ENCODE measurements around the gene RASL10B. TPM values are rescaled to one million over a fixed set of nuclear protein-coding genes. Genes with fewer than 3 reads are reported as not detected.

The RASL10B gene
- total and polyA plus RNA-seq, 10 donors = 0.09 to 0.74 (median 0.29) TPM; not detected in 1

DNA sequence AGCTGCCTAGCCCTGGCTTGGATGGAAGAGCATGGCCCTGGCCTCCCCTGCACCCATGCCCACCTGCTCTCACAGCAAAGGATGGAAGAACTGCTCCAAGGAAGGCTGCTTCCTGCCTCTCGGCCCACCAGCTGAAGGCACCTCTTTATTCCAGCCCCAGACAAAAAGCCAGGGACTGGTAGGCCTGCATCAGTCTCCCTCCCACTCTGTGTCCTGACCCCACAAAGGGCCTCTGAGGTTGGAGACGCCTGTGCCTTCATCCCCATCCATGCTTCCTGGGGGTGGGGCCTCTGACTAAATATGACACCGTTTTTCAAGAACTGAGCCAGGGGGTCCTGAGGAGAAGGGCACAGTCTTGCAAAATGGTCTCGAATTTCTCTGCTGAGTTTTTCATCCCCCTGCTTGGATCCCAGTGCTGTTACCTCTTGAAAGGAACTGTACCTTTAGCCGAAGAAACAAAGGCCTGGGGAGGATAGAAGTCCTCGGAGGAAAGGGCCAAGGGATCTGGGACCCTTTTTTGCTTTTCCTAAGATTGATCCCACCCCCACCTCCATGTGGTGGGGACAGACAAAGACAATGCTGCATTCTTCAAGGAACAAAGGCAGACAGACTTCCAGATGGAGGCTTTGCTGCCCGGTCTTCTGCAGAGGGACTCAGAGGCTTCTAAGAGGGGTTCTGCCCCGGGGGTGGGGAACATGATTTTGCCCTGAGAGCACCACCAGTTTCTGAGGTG lies 34.5 kb downstream of the RASL10B start:
- Histone ChIP-seq H3K36me3 (no peaks in the 10 kb centered on the region), H3K27ac (no peak overlapping the region), H3K4me3 (no peak overlapping the region), H3K27me3 (replicated peaks in 1 of 7) (peaks cover 0 to 4% (median 0%) of the 10 kb centered on the region in 7 donors), H3K4me1 (peaks cover 6 to 22% (median 15%) of the 10 kb centered on the region in 6 donors), H3K9me3 (no peaks in the 10 kb centered on the region)
- TF ChIP-seq POLR2AphosphoS5 (IDR thresholded peaks at IDR 0.05) (no peak), POLR2A (IDR thresholded peaks at IDR 0.05) (no peak)
- TF ChIP-seq, protein P1, sequence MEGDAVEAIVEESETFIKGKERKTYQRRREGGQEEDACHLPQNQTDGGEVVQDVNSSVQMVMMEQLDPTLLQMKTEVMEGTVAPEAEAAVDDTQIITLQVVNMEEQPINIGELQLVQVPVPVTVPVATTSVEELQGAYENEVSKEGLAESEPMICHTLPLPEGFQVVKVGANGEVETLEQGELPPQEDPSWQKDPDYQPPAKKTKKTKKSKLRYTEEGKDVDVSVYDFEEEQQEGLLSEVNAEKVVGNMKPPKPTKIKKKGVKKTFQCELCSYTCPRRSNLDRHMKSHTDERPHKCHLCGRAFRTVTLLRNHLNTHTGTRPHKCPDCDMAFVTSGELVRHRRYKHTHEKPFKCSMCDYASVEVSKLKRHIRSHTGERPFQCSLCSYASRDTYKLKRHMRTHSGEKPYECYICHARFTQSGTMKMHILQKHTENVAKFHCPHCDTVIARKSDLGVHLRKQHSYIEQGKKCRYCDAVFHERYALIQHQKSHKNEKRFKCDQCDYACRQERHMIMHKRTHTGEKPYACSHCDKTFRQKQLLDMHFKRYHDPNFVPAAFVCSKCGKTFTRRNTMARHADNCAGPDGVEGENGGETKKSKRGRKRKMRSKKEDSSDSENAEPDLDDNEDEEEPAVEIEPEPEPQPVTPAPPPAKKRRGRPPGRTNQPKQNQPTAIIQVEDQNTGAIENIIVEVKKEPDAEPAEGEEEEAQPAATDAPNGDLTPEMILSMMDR (IDR thresholded peaks at IDR 0.05 in 8 of 11, conservative IDR thresholded peaks at IDR 0.05 in 3 of 11) = no peak
- 77 to 84% (median 80%) methylated on average over 8 of the region's 8 CpGs for WGBS, 5 donors
- DNase-seq = no peak
- intact Hi-C loops (cut with DNase I; ENCODE audit: low total_unique reads) = loop anchor here (5.0 kb wide), 1 partner anchor 41 kb away; the partner anchor contains the start of gene TAF15

DNA sequence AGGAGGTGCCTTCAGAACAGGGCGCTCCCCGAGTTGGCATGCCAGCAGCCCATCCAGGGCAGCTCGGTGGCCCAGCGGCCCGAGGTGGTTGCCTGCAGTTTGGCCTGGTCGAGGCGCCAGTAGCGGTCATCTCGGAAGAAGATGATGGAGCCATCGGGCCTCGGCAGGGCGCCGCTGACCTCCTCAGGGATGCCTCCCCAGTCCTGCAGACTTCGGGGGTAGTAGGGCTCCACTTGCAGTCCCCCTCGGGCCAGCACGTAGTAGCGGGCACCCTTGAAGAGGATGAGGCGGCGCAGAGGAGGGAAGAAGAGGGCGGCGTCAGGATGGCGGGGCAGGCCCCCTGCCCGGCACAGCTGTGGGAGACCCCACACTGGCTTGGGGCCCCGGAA lies 35.0 kb downstream of the RASL10B start:
- 92 to 96% (median 93%) methylated on average over 19 to 24 of the region's 24 CpGs for WGBS, 5 donors
- intact Hi-C loops (cut with DNase I; ENCODE audit: low total_unique reads) = loop anchor here (5.0 kb wide), 1 partner anchor 41 kb away; the partner anchor contains the start of gene TAF15

DNA sequence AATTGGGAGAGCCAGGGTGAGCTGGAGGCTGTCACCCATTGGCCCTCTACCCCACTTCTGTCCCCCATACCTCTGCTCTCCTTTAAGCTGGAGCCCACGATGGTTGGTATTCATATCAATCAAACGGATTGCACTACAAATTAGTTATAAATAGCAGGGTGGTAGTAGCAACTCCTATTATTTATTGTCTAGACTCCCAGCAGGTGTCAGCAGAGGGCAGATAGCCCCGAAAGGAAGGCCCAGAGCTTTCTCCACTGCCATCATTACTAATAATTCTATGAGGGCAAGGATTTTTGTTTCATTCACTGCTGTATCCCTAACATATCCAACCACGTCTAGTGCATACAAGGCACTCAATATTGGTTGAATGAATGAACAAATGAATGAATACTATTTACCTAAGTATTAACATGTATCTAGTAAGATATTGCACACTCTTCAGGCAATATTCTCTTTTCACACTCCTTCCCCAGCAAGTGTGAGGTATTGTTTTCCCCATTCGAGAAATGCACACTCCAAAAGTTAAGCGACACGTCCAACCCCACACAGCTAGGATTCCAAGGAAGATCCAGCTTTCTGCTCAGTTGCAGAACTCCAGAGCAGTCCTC lies 35.6 kb downstream of the RASL10B start:
- H3K36me3 ChIP-seq = no peaks in the 10 kb centered on the region
- no peaks in the 10 kb centered on the region for H3K9me3 ChIP-seq
- DNase-seq = no peak
- H3K27ac ChIP-seq = no peak overlapping the region
- intact Hi-C loops (cut with DNase I; ENCODE audit: low total_unique reads) = loop anchor here (5.0 kb wide), 1 partner anchor 40 kb away; the partner anchor contains the start of gene TAF15
- WGBS, 5 donors = 41 to 52% (median 44%) methylated on average over 7 of the region's 7 CpGs
- H3K4me1 ChIP-seq = peaks cover 6 to 22% (median 15%) of the 10 kb centered on the region in 6 donors
- H3K27me3 ChIP-seq (replicated peaks in 1 of 7) = peaks cover 0 to 4% (median 0%) of the 10 kb centered on the region in 7 donors
- no peak overlapping the region for H3K4me3 ChIP-seq
- no peak for TF ChIP-seq POLR2A (IDR thresholded peaks at IDR 0.05)
- TF ChIP-seq, protein P1 (IDR thresholded peaks at IDR 0.05 in 8 of 11, conservative IDR thresholded peaks at IDR 0.05 in 3 of 11) = peak in 9 of 11 experiments; percentile 16 to 57 (median 41)

More for the DNA sequence above, 35.0 kb downstream of the RASL10B start:
- Histone ChIP-seq H3K27me3 (replicated peaks in 1 of 7) (peaks cover 0 to 4% (median 0%) of the 10 kb centered on the region in 7 donors), H3K4me3 (no peak overlapping the region), H3K36me3 (no peaks in the 10 kb centered on the region), H3K27ac (no peak overlapping the region), H3K9me3 (no peaks in the 10 kb centered on the region), H3K4me1 (peaks cover 6 to 22% (median 15%) of the 10 kb centered on the region in 6 donors)
- TF ChIP-seq POLR2AphosphoS5 (IDR thresholded peaks at IDR 0.05) = no peak
- TF ChIP-seq POLR2A (IDR thresholded peaks at IDR 0.05) = no peak
- TF ChIP-seq, protein P1 (IDR thresholded peaks at IDR 0.05 in 8 of 11, conservative IDR thresholded peaks at IDR 0.05 in 3 of 11) = no peak
- DNase-seq = no peak

DNA sequence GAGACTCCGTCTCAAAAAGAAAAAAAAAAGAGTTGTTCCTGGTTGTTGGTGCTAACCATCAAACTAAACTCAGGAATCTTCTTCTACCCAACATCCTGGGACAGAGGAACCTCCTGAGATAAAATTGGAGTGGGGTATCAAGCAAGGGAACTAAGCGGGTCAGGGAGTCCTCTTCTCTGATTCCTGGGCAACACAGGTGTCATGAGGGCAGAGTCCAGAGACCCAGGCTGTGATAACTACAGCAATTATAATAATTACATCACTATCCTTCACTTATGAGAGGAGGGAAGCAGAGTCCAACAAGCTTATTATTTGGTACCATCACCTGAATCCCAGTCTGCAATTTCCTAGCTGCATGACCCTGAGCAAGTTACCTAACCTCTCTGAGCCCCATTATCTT lies 37.4 kb downstream of the RASL10B start:
- H3K4me1 ChIP-seq = peaks cover 5 to 18% (median 12%) of the 10 kb centered on the region in 6 donors
- H3K36me3 ChIP-seq = no peaks in the 10 kb centered on the region
- TF ChIP-seq POLR2A (IDR thresholded peaks at IDR 0.05) = no peak
- TF ChIP-seq, protein P1 (IDR thresholded peaks at IDR 0.05 in 8 of 11, conservative IDR thresholded peaks at IDR 0.05 in 3 of 11) = no peak
- no peak overlapping the region for H3K4me3 ChIP-seq
- no peak for DNase-seq
- no peak overlapping the region for H3K27ac ChIP-seq
- peaks cover 0 to 9% (median 0%) of the 10 kb centered on the region in 7 donors for H3K27me3 ChIP-seq (replicated peaks in 1 of 7)
- 81 to 96% (median 92%) methylated on average over 2 of the region's 2 CpGs for WGBS, 5 donors
- no peaks in the 10 kb centered on the region for H3K9me3 ChIP-seq
- intact Hi-C loops (cut with DNase I; ENCODE audit: low total_unique reads) = loop anchor here (5.0 kb wide), 1 partner anchor 39 kb away; the partner anchor contains the start of gene TAF15
